DND-41 (cell line): ENCODE results near the gene DLG1.

Source experiments
- ATAC-seq: fragments of 200-7000 bp; cut with Tn5 transposase; 3 replicates; pipeline ENCODE4 v1.9.1; 2021; ENCODE audit warnings: low read depth; ENCODE audit not compliant: insufficient read depth
- DNase-seq: peaks from one replicate; pipeline ENCODE4 v3.0.0-alpha.2; 2020
- H2AFZ ChIP-seq: 2 replicates; pipeline ENCODE4 v1.6.0; 2012; ENCODE audit warnings: low read depth, low read length
- H3K27ac ChIP-seq: 2 replicates; pipeline ENCODE4 v1.5.1; 2012; ENCODE audit warnings: low read length, inconsistent platforms
- H3K27me3 ChIP-seq: fragments of 200-600 bp; sonication (generic); 2 replicates; pipeline ENCODE4 v1.6.0; 2012; ENCODE audit warnings: low read length, mild to moderate bottlenecking, inconsistent platforms; ENCODE audit not compliant: insufficient read depth, poor library complexity
- H3K36me3 ChIP-seq: 2 replicates; pipeline ENCODE4 v1.5.1; 2012; ENCODE audit warnings: low read length, inconsistent platforms; ENCODE audit not compliant: insufficient read depth
- H3K4me1 ChIP-seq: 2 replicates; pipeline ENCODE4 v1.5.1; 2012; ENCODE audit warnings: mild to moderate bottlenecking, low read length; ENCODE audit not compliant: insufficient read depth
- H3K4me2 ChIP-seq: 2 replicates; pipeline ENCODE4 v1.6.0; 2012; ENCODE audit warnings: mild to moderate bottlenecking, moderate library complexity, low read length, inconsistent platforms; ENCODE audit not compliant: insufficient read depth
- H3K4me3 ChIP-seq, 2 experiments: fragments of 200-600 bp in 1 of 2; shearing (Covaris generic) in 1 of 2; 2 replicates each; pipeline ENCODE4 v1.5.1; 2012 to 2016; ENCODE audit warnings: inconsistent platforms in 2 of 2, low read length in 2 of 2, mild to moderate bottlenecking in 2 of 2, low read depth in 1 of 2, moderate library complexity in 1 of 2
- H3K79me2 ChIP-seq: 2 replicates; pipeline ENCODE4 v1.6.0; 2012; ENCODE audit warnings: low read length, inconsistent platforms; ENCODE audit not compliant: insufficient read depth
- H3K9ac ChIP-seq: 2 replicates; pipeline ENCODE4 v1.6.0; 2012; ENCODE audit warnings: low read depth, mild to moderate bottlenecking, inconsistent platforms, low read length, moderate library complexity
- H3K9me3 ChIP-seq: 2 replicates; pipeline ENCODE4 v1.5.1; 2012; ENCODE audit warnings: low read length, moderate library complexity, mild to moderate bottlenecking, inconsistent platforms; ENCODE audit not compliant: insufficient read depth, severe bottlenecking
- H4K20me1 ChIP-seq: 2 replicates; pipeline ENCODE4 v1.6.0; 2012; ENCODE audit warnings: low read length; ENCODE audit not compliant: insufficient read depth
- EZH2 ChIP-seq: IDR thresholded peaks from 3 replicates; pipeline ENCODE4 v1.6.1; 2012; ENCODE audit warnings: borderline replicate concordance, low read depth, mild to moderate bottlenecking, moderate library complexity, low read length, inconsistent platforms; ENCODE audit not compliant: severe bottlenecking
- TF ChIP-seq, protein P1 (sequence below): IDR thresholded peaks from 2 replicates; pipeline ENCODE4 v1.5.1; 2012; ENCODE audit warnings: borderline replicate concordance, low read length, moderate library complexity, mild to moderate bottlenecking; ENCODE audit not compliant: poor library complexity, severe bottlenecking; ENCODE audit errors: extremely low read depth

The DLG1 gene

DNA sequence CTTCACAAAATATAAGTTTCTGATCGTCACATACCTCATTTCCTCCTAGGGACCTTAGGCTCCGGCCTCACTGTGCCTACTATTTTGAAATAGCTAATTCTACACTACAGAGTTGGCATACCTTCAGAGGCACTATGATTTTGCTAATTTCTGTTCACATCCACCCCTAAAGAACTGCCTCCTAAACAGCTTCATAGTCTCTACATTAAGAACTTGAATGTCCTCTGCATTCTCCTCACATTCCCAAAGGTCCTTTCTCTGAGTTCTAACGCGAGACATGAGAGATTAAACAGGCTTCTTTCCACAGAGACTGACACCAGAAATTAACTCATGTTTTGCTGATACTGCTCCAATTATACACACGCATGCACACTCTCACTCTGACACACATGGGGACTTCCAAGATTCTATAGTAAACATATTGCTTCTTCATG lies 75.5 kb downstream of the DLG1 start:
- Histone ChIP-seq H3K9me3 (no peaks in the 10 kb centered on the region), H3K4me2 (no peak overlapping the region), H3K9ac (no peak overlapping the region), H3K4me1 (no peaks in the 10 kb centered on the region), H3K27ac (no peak overlapping the region), H3K79me2 (peaks cover 65% of the 10 kb centered on the region), H3K27me3 (no peaks in the 10 kb centered on the region), H3K36me3 (no peaks in the 10 kb centered on the region), H4K20me1 (peaks cover 21% of the 10 kb centered on the region; the same call in 1 of the 2 replicates), H3K4me3 (no peak overlapping the region), H2AFZ (no peak overlapping the region)
- TF ChIP-seq EZH2, result no peak
- TF ChIP-seq, protein P1, sequence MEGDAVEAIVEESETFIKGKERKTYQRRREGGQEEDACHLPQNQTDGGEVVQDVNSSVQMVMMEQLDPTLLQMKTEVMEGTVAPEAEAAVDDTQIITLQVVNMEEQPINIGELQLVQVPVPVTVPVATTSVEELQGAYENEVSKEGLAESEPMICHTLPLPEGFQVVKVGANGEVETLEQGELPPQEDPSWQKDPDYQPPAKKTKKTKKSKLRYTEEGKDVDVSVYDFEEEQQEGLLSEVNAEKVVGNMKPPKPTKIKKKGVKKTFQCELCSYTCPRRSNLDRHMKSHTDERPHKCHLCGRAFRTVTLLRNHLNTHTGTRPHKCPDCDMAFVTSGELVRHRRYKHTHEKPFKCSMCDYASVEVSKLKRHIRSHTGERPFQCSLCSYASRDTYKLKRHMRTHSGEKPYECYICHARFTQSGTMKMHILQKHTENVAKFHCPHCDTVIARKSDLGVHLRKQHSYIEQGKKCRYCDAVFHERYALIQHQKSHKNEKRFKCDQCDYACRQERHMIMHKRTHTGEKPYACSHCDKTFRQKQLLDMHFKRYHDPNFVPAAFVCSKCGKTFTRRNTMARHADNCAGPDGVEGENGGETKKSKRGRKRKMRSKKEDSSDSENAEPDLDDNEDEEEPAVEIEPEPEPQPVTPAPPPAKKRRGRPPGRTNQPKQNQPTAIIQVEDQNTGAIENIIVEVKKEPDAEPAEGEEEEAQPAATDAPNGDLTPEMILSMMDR, result no peak
- no peak for DNase-seq
- no peak for ATAC-seq

DNA sequence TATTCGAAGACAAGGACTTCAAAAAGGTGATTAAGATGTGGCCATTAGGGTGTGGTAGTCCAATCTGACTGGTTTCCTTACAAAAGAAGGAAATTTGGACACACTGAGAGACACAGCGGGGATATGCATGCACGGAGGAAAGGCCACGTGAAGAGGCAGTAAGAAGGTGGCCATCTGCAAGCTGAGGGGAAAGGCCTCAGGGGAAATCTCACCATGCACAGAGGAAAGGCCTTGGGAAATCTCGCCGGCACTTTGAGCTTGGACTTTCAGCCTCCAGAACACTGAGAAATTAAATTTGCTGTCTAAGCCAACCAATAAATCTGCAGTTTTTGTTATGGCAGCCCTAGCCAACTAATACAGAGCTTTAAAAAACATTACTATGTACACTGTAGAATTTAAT lies 78.8 kb downstream of the DLG1 start:
- no peak overlapping the region for H3K27ac ChIP-seq
- no peaks in the 10 kb centered on the region for H3K4me1 ChIP-seq
- no peaks in the 10 kb centered on the region for H3K9me3 ChIP-seq
- H3K4me3 ChIP-seq, result no peak overlapping the region
- peaks cover 78% of the 10 kb centered on the region for H3K79me2 ChIP-seq
- peaks cover 26% of the 10 kb centered on the region; the same call in 1 of the 2 replicates for H4K20me1 ChIP-seq
- no peak overlapping the region for H2AFZ ChIP-seq
- H3K9ac ChIP-seq, result no peak overlapping the region
- no peak for ATAC-seq
- TF ChIP-seq, protein P1, result no peak
- no peak for TF ChIP-seq EZH2
- H3K27me3 ChIP-seq, result no peaks in the 10 kb centered on the region
- no peak overlapping the region for H3K4me2 ChIP-seq
- DNase-seq, result no peak
- no peaks in the 10 kb centered on the region for H3K36me3 ChIP-seq

DNA sequence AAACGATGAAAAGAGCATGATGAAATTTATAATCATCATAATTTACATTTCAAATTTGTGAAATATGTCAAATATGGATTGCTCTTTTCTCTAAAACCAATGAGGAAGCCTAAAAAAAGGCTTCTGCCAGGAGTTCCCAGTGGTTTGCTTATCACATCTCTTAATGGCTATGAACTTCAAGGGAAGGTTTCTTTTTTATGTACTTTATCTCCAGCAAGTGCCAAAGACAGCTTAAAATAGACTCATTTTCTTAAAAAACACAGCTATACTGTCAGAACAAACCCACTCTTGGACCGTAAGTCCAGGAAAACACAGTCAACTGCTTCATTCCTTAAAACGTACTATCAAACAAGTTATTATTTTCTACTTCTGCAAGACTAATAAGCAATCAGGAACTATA lies 80.2 kb downstream of the DLG1 start:
- Histone ChIP-seq H3K4me2 (no peak overlapping the region), H4K20me1 (peaks cover 26% of the 10 kb centered on the region; the same call in 1 of the 2 replicates), H3K79me2 (peaks cover 78% of the 10 kb centered on the region), H3K4me3 (no peak overlapping the region), H3K4me1 (no peaks in the 10 kb centered on the region), H3K27me3 (no peaks in the 10 kb centered on the region), H3K9ac (no peak overlapping the region), H2AFZ (no peak overlapping the region), H3K36me3 (no peaks in the 10 kb centered on the region), H3K27ac (no peak overlapping the region), H3K9me3 (no peaks in the 10 kb centered on the region)
- ATAC-seq, result no peak
- no peak for TF ChIP-seq EZH2
- TF ChIP-seq, protein P1, result no peak
- DNase-seq, result no peak

DNA sequence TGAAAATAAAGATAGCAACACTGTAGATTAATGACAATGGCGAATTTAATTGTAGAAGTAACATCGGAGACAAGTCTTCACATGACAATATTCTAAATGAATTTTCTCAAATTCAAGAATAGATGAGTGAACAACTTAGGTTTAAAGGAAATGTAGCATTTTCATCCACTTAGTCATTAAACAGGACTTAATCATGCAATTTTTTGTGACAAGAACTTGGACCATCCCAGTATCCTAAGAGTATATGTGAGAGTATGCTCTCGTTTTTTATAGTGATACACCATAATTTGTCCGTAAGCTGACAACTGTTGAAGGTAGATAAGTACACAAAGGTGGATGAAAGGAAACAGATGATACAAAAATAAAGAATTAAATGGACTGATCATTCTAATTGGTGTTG lies 81.5 kb downstream of the DLG1 start:
- Histone ChIP-seq H2AFZ (no peak overlapping the region), H3K36me3 (no peaks in the 10 kb centered on the region), H4K20me1 (peaks cover 13% of the 10 kb centered on the region; the same call in 1 of the 2 replicates), H3K79me2 (peaks cover 79% of the 10 kb centered on the region), H3K9ac (no peak overlapping the region), H3K4me1 (no peaks in the 10 kb centered on the region), H3K27me3 (no peaks in the 10 kb centered on the region), H3K9me3 (no peaks in the 10 kb centered on the region), H3K4me2 (no peak overlapping the region), H3K4me3 (no peak overlapping the region), H3K27ac (no peak overlapping the region)
- DNase-seq (no peak), ATAC-seq (no peak)
- no peak for TF ChIP-seq EZH2
- TF ChIP-seq, protein P1, result no peak
